H1 (cell line): ENCODE results near the gene DNAJB13. TPM values are rescaled to one million over a fixed set of nuclear protein-coding genes. Genes with fewer than 3 reads are reported as not detected.

ENCODE experiments used
- CTCF ChIA-PET: fragments of 300-600 bp; sonication (Branson Sonifier 250); formaldehyde crosslinking; loops from one replicate; lab custom pipeline; 2021; ENCODE audit not compliant: partially characterized antibody; lab: Charles Lee
- POLR2A ChIA-PET: fragments of 300-600 bp; sonication (Branson Sonifier 250); formaldehyde crosslinking; loops from one replicate; lab custom pipeline; 2021; ENCODE audit warnings: inconsistent platforms; ENCODE audit not compliant: partially characterized antibody; lab: Charles Lee
- DNase-seq, 2 experiments: peaks; one replicate each; pipeline versions ENCODE4 v3.0.0 to v3.0.0-alpha.2; 2010 to 2022; ENCODE audit warnings: low spot score in 2 of 2, low read depth in 1 of 2, mixed read lengths in 1 of 2
- FAIRE-seq: peaks from 2 replicates; lab custom pipeline; 2011; peaks lifted over from hg19 to GRCh38; lab: Jason Lieb, UNC
- H2AFZ ChIP-seq: 2 replicates; pipeline ENCODE4 v1.8.1; 2012; ENCODE audit warnings: low read length, inconsistent platforms
- H2AK5ac ChIP-seq: 2 replicates; pipeline ENCODE4 v1.6.1; 2013; ENCODE audit warnings: low read depth, low read length
- H2BK120ac ChIP-seq: replicated peaks from 2 replicates; pipeline ENCODE3; 2013; ENCODE audit warnings: low read depth, low read length, inconsistent platforms
- H2BK12ac ChIP-seq: 2 replicates; pipeline ENCODE4 v1.6.1; 2013; ENCODE audit warnings: low read depth, low read length
- H2BK15ac ChIP-seq: 2 replicates; pipeline ENCODE4 v1.6.1; 2013; ENCODE audit warnings: low read length
- H2BK20ac ChIP-seq: 2 replicates; pipeline ENCODE4 v1.6.1; 2013; ENCODE audit warnings: low read length
- H2BK5ac ChIP-seq: 2 replicates; pipeline ENCODE4 v1.6.1; 2013; ENCODE audit warnings: low read depth, low read length
- H3K14ac ChIP-seq: 2 replicates; pipeline ENCODE4 v1.6.1; 2013; ENCODE audit warnings: inconsistent platforms; ENCODE audit not compliant: insufficient read length
- H3K18ac ChIP-seq: 2 replicates; pipeline ENCODE4 v1.6.1; 2013; ENCODE audit warnings: low read length; ENCODE audit errors: extremely low read depth
- H3K23ac ChIP-seq: 2 replicates; pipeline ENCODE4 v1.6.1; 2013; ENCODE audit warnings: inconsistent platforms; ENCODE audit not compliant: insufficient read length
- H3K23me2 ChIP-seq: 2 replicates; pipeline ENCODE4 v1.6.1; 2013; ENCODE audit warnings: low read depth, low read length
- H3K27ac ChIP-seq: 2 replicates; pipeline ENCODE4 v1.6.1; 2011; ENCODE audit warnings: low read depth, low read length, inconsistent platforms
- H3K27me3 ChIP-seq, 4 experiments: replicated peaks in 1 of 4; 1 replicate in 1 of 4; 2 replicates in 3 of 4; pipeline versions ENCODE4 v1.6.1 to v1.8.1; 2011 to 2013; ENCODE audit warnings: low read length in 3 of 4, mild to moderate bottlenecking in 3 of 4, inconsistent platforms in 2 of 4, mixed read lengths in 2 of 4, moderate library complexity in 1 of 4; ENCODE audit not compliant: control insufficient read depth in 3 of 4, insufficient read depth in 3 of 4; ENCODE audit errors: extremely low read depth in 1 of 4
- H3K36me3 ChIP-seq, 4 experiments: 2 replicates each; pipeline versions ENCODE4 v1.6.1 to v1.8.1; 2011 to 2013; ENCODE audit warnings: mild to moderate bottlenecking in 4 of 4, low read length in 3 of 4, moderate library complexity in 2 of 4, control low read depth in 1 of 4, inconsistent platforms in 1 of 4; ENCODE audit not compliant: insufficient read depth in 4 of 4, control insufficient read depth in 2 of 4
- H3K4ac ChIP-seq: replicated peaks from 2 replicates; pipeline ENCODE3; 2013; ENCODE audit warnings: low read length, low read depth, mixed read lengths, inconsistent platforms; ENCODE audit not compliant: insufficient read length
- H3K4me1 ChIP-seq, 4 experiments: replicated peaks in 1 of 4; 1 replicate in 1 of 4; 2 replicates in 3 of 4; pipeline versions ENCODE4 v1.6.1 to v1.8.1; 2011 to 2013; ENCODE audit warnings: low read length in 3 of 4, inconsistent platforms in 2 of 4, mixed read lengths in 1 of 4; ENCODE audit not compliant: insufficient read depth in 4 of 4, control insufficient read depth in 3 of 4
- H3K4me2 ChIP-seq, 2 experiments: 2 replicates each; pipeline versions ENCODE4 v1.6.1 to v1.8.1; 2011 to 2013; ENCODE audit warnings: low read depth in 2 of 2, low read length in 2 of 2, control low read depth in 1 of 2, inconsistent platforms in 1 of 2, mild to moderate bottlenecking in 1 of 2; ENCODE audit not compliant: insufficient read depth in 1 of 2
- H3K4me3 ChIP-seq, 4 experiments: fragments of 200-600, 300-600 bp in 1 of 4; sonication (generic), shearing (Covaris generic), sonication (Bioruptor Twin) in 1 of 4; 2 replicates each; pipeline versions ENCODE4 v1.5.1 to v1.8.1; 2011 to 2016; ENCODE audit warnings: low read length in 4 of 4, low read depth in 3 of 4, control low read depth in 2 of 4, inconsistent platforms in 2 of 4, mild to moderate bottlenecking in 2 of 4, mixed read lengths in 1 of 4, moderate library complexity in 1 of 4; ENCODE audit not compliant: insufficient read depth in 2 of 4; ENCODE audit errors: extremely low read depth in 1 of 4
- H3K56ac ChIP-seq: replicated peaks from 2 replicates; pipeline ENCODE3; 2013; ENCODE audit warnings: low read depth, mild to moderate bottlenecking, mixed read lengths, low read length, inconsistent platforms; ENCODE audit not compliant: insufficient read length
- H3K79me1 ChIP-seq: 2 replicates; pipeline ENCODE4 v1.6.1; 2013; ENCODE audit warnings: low read depth, low read length, control low read depth
- H3K79me2 ChIP-seq, 2 experiments: 2 replicates each; pipeline versions ENCODE4 v1.6.1 to v1.8.1; 2012 to 2013; ENCODE audit warnings: low read length in 2 of 2, mild to moderate bottlenecking in 2 of 2, inconsistent platforms in 1 of 2; ENCODE audit not compliant: insufficient read depth in 2 of 2, control insufficient read depth in 1 of 2
- H3K9ac ChIP-seq, 4 experiments: replicated peaks in 1 of 4; 1 replicate in 1 of 4; 2 replicates in 3 of 4; pipeline versions ENCODE4 v1.6.1 to v1.8.1; 2011 to 2013; ENCODE audit warnings: low read depth in 3 of 4, low read length in 3 of 4, control low read depth in 2 of 4, mild to moderate bottlenecking in 2 of 4, moderate library complexity in 2 of 4, inconsistent platforms in 1 of 4; ENCODE audit errors: extremely low read depth in 1 of 4
- H3K9me3 ChIP-seq, 2 experiments: 2 replicates each; pipeline versions ENCODE4 v1.6.1 to v1.8.1; 2012 to 2013; ENCODE audit warnings: mild to moderate bottlenecking in 2 of 2, moderate library complexity in 2 of 2, control low read depth in 1 of 2, inconsistent platforms in 1 of 2, low read depth in 1 of 2, low read length in 1 of 2, mixed read lengths in 1 of 2; ENCODE audit not compliant: insufficient read depth in 2 of 2
- H4K20me1 ChIP-seq, 2 experiments: replicated peaks in 1 of 2; 2 replicates each; pipeline versions ENCODE3 to v1.8.1; 2011 to 2013; ENCODE audit warnings: inconsistent platforms in 2 of 2, low read length in 2 of 2, mild to moderate bottlenecking in 1 of 2; ENCODE audit not compliant: insufficient read depth in 2 of 2, control insufficient read depth in 1 of 2
- H4K5ac ChIP-seq: 2 replicates; pipeline ENCODE4 v1.6.1; 2013; ENCODE audit warnings: low read length, low read depth, mixed read lengths, inconsistent platforms; ENCODE audit not compliant: insufficient read length
- H4K8ac ChIP-seq: 2 replicates; pipeline ENCODE4 v1.8.0; 2013; ENCODE audit warnings: mild to moderate bottlenecking, moderate library complexity, low read length, inconsistent platforms; ENCODE audit not compliant: insufficient read depth; ENCODE audit errors: extremely low read depth
- H4K91ac ChIP-seq: replicated peaks from 2 replicates; pipeline ENCODE3; 2013; ENCODE audit warnings: low read length, mixed read lengths, inconsistent platforms; ENCODE audit not compliant: insufficient read length
- WGBS, 2 experiments: shearing (Covaris generic) in 1 of 2; methylation state at CpG; one replicate each; pipeline versions ENCODE4 v1.1.6 to v1.1.7; 2013 to 2015; ENCODE audit warnings: low lambda C conversion rate in 2 of 2, mixed read lengths in 2 of 2, inconsistent platforms in 1 of 2, low coverage in 1 of 2, missing lambda C conversion rate in 1 of 2; ENCODE audit not compliant: insufficient replicate concordance in 2 of 2, insufficient coverage in 1 of 2, insufficient read length in 1 of 2; ENCODE audit errors: extremely low coverage in 1 of 2, missing lambda C conversion rate in 1 of 2; 5-methylcytosine and 5-hydroxymethylcytosine counted together
- polyA plus RNA-seq, 7 experiments: library from polyadenylated mRNA; depleted of rRNA in 3 of 7; stranded (reverse) in 5 of 7; unstranded in 2 of 7; fragments of >200 nt in 5 of 7; fragments of 200-250 nt in 2 of 7; gene quantifications; 1 replicate in 5 of 7; 2 replicates in 1 of 7; 4 replicates in 1 of 7; pipeline versions ENCODE4 v1.2.1 to v1.2.3, GENCODE V29; 2011 to 2013; ENCODE audit warnings: missing spikeins in 2 of 7, mixed read lengths in 2 of 7
- total RNA-seq: library from RNA; stranded (reverse); fragmentation: NEBNext Ultra II Directional; extraction: Animal tissue kit (Norgen Biotek cat#: 25700); gene quantifications from 2 replicates; pipeline ENCODE4 v1.2.1, GENCODE V29; 2021

Gene DNAJB13
- total and polyA plus RNA-seq, 2 of the 8 experiments (the other 6 are each of a cell fraction or from before 2014, with no cell fraction given) = 0.27 TPM; not detected in 1

- ChIA-PET POLR2A (interaction anchor here (1.7 kb wide), 1 partner anchor 34 kb away, joined by 3 read pairs; no protein-coding TSS in a partner anchor), CTCF (interaction anchor here (1.2 kb wide), 1 partner anchor 11 kb away, joined by 4 read pairs; no protein-coding TSS in a partner anchor)
- no peak overlapping the region for H3K4me2 ChIP-seq
- no peak overlapping the region for H2BK15ac ChIP-seq
- peaks cover 0 to 3% of the 10 kb centered on the region in 2 experiments for H4K20me1 ChIP-seq
- H3K23ac ChIP-seq = no peak overlapping the region
- no peaks in the 10 kb centered on the region for H3K4me1 ChIP-seq
- H2AK5ac ChIP-seq = no peak overlapping the region
- H3K23me2 ChIP-seq = no peaks in the 10 kb centered on the region
- no peaks in the 10 kb centered on the region for H3K9me3 ChIP-seq
- WGBS, 2 experiments = 94% methylated on average over 8 of the region's 8 CpGs; no CpG with 5 or more reads in 1 of the 2 experiments
- H4K8ac ChIP-seq = no peak overlapping the region
- no peaks in the 10 kb centered on the region; the same call in 1 of the 2 replicates for H3K79me1 ChIP-seq
- no peak overlapping the region for H3K4me3 ChIP-seq
- no peaks in the 10 kb centered on the region for H3K79me2 ChIP-seq
- DNase-seq (no peak), FAIRE-seq (no peak)
- no peak overlapping the region for H3K27ac ChIP-seq
- H4K5ac ChIP-seq = no peak overlapping the region
- no peaks in the 10 kb centered on the region for H3K27me3 ChIP-seq
- no peaks in the 10 kb centered on the region; a peak in 1 of 8 replicates for H3K36me3 ChIP-seq
- no peak overlapping the region for H3K56ac ChIP-seq
- no peak overlapping the region for H3K4ac ChIP-seq
- no peak overlapping the region for H4K91ac ChIP-seq
- no peak overlapping the region for H3K18ac ChIP-seq
- no peak overlapping the region for H2BK20ac ChIP-seq
- H2BK120ac ChIP-seq = no peak overlapping the region
- no peak overlapping the region for H2BK5ac ChIP-seq
- H3K14ac ChIP-seq = no peak overlapping the region
- no peak overlapping the region for H2BK12ac ChIP-seq
- H2AFZ ChIP-seq = no peak overlapping the region
- H3K9ac ChIP-seq = no peak overlapping the region
Observed at GRCh38 chr11:74013141-74013540, 62.3 kb downstream of the DNAJB13 start.
